ENCODE results near the gene ACTN4. TPM values are rescaled to one million over a fixed set of nuclear protein-coding genes. Genes with fewer than 3 reads are reported as not detected.
"Not testable (repeated sequence)": the region's sequence is repeated elsewhere in the genome, so short reads cannot be mapped to it uniquely, and the experiment has no call there.

Gene ACTN4
- total RNA-seq, 1 experiment from 2014 or later = 1,462 TPM

DNA sequence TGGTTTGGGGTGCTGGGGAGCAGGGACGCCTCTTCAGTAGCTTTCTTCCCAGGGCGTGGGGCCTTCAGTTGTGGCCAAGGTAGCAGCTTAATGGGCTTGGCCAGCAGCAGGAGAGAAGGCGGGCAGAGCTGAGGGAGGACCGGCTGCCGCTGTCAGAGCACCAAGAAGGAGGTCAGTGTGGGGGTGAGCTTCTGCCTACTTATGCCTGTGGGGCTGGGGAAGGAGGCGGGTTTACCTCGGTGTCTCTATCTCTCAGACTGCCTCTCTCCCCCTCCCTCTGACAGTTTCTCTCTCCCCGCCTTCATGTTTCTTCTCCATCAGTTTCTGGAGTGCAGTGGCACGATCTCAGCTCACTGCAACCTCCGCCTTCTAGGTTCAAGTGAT is 96.8 kb downstream of the ACTN4 start, which contains the start of gene CAPN12:
Gene CAPN12 (minus strand): TSS at position 177 of the 384 bp plus-strand sequence. CDS start 309 bp downstream, outside the sequence.
- H3K27me3 Mint-ChIP-seq (ENCODE audit: unreplicated experiment) = no peaks in the 10 kb centered on the region
- intact Hi-C loops (cut with micrococcal nuclease; ENCODE audit: unreplicated experiment) = no loop called here
- peaks cover 7% of the 10 kb centered on the region for H3K4me1 Mint-ChIP-seq (ENCODE audit: low read depth, unreplicated experiment)
- peaks cover 33% of the 10 kb centered on the region for H3K36me3 Mint-ChIP-seq (ENCODE audit: insufficient read depth, unreplicated experiment)
- no peak for DNase-seq
- BruUV-seq (replicated peaks) = no TSS peak
- H3K9me3 Mint-ChIP-seq (ENCODE audit: low read depth, unreplicated experiment) = no peaks in the 10 kb centered on the region
- TF ChIP-seq, protein P1, sequence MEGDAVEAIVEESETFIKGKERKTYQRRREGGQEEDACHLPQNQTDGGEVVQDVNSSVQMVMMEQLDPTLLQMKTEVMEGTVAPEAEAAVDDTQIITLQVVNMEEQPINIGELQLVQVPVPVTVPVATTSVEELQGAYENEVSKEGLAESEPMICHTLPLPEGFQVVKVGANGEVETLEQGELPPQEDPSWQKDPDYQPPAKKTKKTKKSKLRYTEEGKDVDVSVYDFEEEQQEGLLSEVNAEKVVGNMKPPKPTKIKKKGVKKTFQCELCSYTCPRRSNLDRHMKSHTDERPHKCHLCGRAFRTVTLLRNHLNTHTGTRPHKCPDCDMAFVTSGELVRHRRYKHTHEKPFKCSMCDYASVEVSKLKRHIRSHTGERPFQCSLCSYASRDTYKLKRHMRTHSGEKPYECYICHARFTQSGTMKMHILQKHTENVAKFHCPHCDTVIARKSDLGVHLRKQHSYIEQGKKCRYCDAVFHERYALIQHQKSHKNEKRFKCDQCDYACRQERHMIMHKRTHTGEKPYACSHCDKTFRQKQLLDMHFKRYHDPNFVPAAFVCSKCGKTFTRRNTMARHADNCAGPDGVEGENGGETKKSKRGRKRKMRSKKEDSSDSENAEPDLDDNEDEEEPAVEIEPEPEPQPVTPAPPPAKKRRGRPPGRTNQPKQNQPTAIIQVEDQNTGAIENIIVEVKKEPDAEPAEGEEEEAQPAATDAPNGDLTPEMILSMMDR (IDR thresholded peaks at IDR 0.05; ENCODE audit: unreplicated experiment) = no peak
- CTCF ChIA-PET = no interaction called here
- H3K4me3 Mint-ChIP-seq (ENCODE audit: low read depth, unreplicated experiment) = no peak within 1 kb of the TSS
- H3K27ac Mint-ChIP-seq (ENCODE audit: unreplicated experiment) = peak within 1 kb of the TSS; percentile 24

DNA sequence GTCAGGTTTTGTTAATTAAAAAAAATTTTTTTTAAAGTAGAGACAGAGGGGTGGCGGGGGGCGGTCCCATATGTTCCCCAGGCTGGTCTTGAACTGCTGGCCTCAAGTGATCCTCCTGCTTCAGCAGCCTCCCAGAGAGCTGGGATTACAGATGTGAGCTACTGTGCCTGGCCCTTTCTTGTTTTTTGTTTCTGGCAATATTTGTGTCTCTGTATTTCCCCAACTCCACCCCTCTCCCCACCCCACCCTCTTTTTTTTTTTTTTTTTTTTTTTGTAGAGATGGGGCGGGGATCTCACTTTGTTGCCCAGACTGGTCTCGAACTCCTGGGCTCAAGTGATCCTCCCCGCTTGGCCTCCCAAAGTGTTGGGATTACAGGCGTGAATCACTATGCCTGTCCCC is 97.4 kb downstream of the ACTN4 start:
- TF ChIP-seq, protein P1 (IDR thresholded peaks at IDR 0.05; ENCODE audit: unreplicated experiment) = no peak
- intact Hi-C loops (cut with micrococcal nuclease; ENCODE audit: unreplicated experiment) = no loop called here
- BruUV-seq (replicated peaks) = no TSS peak
- H3K4me3 Mint-ChIP-seq (ENCODE audit: low read depth, unreplicated experiment) = no peak overlapping the region
- peaks cover 7% of the 10 kb centered on the region for H3K4me1 Mint-ChIP-seq (ENCODE audit: low read depth, unreplicated experiment)
- no peaks in the 10 kb centered on the region for H3K27me3 Mint-ChIP-seq (ENCODE audit: unreplicated experiment)
- DNase-seq = no peak
- peaks cover 33% of the 10 kb centered on the region for H3K36me3 Mint-ChIP-seq (ENCODE audit: insufficient read depth, unreplicated experiment)
- no peaks in the 10 kb centered on the region for H3K9me3 Mint-ChIP-seq (ENCODE audit: low read depth, unreplicated experiment)
- H3K27ac Mint-ChIP-seq (ENCODE audit: unreplicated experiment) = peak overlapping the region; percentile 24
- CTCF ChIA-PET = no interaction called here

DNA sequence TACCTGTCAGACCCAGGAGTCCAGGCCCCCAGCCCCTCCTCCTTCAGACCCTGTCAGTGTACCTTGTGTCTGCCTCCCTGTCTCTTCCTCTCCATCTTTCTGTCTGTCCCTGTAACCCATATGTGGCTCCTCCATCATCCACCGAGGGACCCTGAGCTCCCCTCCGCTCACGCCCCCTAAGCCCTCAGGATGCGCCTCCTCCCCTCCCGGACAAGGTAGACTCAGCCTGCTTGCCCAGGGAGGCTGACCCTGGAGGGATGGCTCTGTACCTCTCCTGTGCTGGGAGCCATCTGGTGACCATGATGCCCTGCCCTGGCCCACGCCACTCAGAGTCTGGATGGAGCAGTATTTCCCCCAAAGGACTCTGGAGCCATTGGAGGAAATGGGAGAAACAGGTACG is 97.9 kb downstream of the ACTN4 start:
- BruUV-seq (replicated peaks) = no TSS peak
- peaks cover 7% of the 10 kb centered on the region for H3K4me1 Mint-ChIP-seq (ENCODE audit: low read depth, unreplicated experiment)
- intact Hi-C loops (cut with micrococcal nuclease; ENCODE audit: unreplicated experiment) = no loop called here

DNA sequence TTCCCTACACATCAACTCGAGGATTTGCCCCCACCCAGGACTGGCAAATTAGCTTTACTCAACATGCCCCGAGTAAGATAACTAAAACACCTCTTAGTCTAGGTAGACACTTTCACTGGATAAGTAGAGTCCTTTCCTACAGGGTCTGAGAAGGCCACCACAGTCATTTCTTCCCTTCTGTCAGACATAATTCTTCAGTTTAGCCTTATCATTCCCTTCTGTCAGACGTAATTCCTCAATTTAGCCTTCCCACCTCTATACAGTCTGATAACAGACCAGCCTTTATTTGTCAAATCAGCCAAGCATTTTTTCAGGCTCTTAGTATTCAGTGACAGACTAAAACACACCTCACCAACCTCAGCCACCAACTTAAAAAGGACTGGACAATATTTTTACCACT is 106.3 kb downstream of the ACTN4 start:
- intact Hi-C loops (cut with micrococcal nuclease; ENCODE audit: unreplicated experiment); DNase-seq; H3K4me3 Mint-ChIP-seq (ENCODE audit: low read depth, unreplicated experiment); H3K36me3 Mint-ChIP-seq (ENCODE audit: insufficient read depth, unreplicated experiment); BruUV-seq (replicated peaks); CTCF ChIA-PET; H3K27me3 Mint-ChIP-seq (ENCODE audit: unreplicated experiment); H3K4me1 Mint-ChIP-seq (ENCODE audit: low read depth, unreplicated experiment); H3K27ac Mint-ChIP-seq (ENCODE audit: unreplicated experiment); H3K9me3 Mint-ChIP-seq (ENCODE audit: low read depth, unreplicated experiment): not testable (repeated sequence)

More for the DNA sequence above, 97.9 kb downstream of the ACTN4 start:
- Mint-ChIP-seq H3K4me3 (ENCODE audit: low read depth, unreplicated experiment) (no peak overlapping the region), H3K27me3 (ENCODE audit: unreplicated experiment) (no peaks in the 10 kb centered on the region), H3K9me3 (ENCODE audit: low read depth, unreplicated experiment) (no peaks in the 10 kb centered on the region), H3K36me3 (ENCODE audit: insufficient read depth, unreplicated experiment) (peaks cover 33% of the 10 kb centered on the region), H3K27ac (ENCODE audit: unreplicated experiment) (peak overlapping the region; percentile 24)
- CTCF ChIA-PET = no interaction called here
- no peak for DNase-seq
- TF ChIP-seq, protein P1 (IDR thresholded peaks at IDR 0.05; ENCODE audit: unreplicated experiment) = no peak

DNA sequence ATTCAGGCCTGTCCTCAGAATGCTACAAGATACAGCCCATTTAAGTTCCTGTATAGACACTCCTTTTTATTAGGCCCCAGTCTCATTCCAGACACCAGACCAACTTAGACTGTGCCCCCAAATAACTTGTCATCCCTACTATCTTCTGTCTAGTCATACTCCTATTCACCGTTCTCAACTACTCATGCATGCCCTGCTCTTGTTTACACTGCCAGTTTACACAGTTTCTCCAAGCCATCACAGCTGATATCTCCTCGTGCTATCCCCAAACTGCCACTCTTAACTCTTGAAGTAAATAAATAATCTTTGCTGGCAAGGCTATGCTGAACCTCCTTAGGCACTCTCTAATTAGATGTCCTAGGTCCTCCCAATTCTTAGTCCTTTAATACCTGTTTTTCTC is 106.7 kb downstream of the ACTN4 start:
- CTCF ChIA-PET; H3K36me3 Mint-ChIP-seq (ENCODE audit: insufficient read depth, unreplicated experiment); BruUV-seq (replicated peaks); H3K4me1 Mint-ChIP-seq (ENCODE audit: low read depth, unreplicated experiment); intact Hi-C loops (cut with micrococcal nuclease; ENCODE audit: unreplicated experiment); H3K9me3 Mint-ChIP-seq (ENCODE audit: low read depth, unreplicated experiment); H3K27ac Mint-ChIP-seq (ENCODE audit: unreplicated experiment); H3K27me3 Mint-ChIP-seq (ENCODE audit: unreplicated experiment); H3K4me3 Mint-ChIP-seq (ENCODE audit: low read depth, unreplicated experiment); DNase-seq: not testable (repeated sequence)

Measured in Calu3 (cell line).